Measurements from ENCODE around the gene CD82.

CD82 gene, protein sequence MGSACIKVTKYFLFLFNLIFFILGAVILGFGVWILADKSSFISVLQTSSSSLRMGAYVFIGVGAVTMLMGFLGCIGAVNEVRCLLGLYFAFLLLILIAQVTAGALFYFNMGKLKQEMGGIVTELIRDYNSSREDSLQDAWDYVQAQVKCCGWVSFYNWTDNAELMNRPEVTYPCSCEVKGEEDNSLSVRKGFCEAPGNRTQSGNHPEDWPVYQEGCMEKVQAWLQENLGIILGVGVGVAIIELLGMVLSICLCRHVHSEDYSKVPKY

DNA sequence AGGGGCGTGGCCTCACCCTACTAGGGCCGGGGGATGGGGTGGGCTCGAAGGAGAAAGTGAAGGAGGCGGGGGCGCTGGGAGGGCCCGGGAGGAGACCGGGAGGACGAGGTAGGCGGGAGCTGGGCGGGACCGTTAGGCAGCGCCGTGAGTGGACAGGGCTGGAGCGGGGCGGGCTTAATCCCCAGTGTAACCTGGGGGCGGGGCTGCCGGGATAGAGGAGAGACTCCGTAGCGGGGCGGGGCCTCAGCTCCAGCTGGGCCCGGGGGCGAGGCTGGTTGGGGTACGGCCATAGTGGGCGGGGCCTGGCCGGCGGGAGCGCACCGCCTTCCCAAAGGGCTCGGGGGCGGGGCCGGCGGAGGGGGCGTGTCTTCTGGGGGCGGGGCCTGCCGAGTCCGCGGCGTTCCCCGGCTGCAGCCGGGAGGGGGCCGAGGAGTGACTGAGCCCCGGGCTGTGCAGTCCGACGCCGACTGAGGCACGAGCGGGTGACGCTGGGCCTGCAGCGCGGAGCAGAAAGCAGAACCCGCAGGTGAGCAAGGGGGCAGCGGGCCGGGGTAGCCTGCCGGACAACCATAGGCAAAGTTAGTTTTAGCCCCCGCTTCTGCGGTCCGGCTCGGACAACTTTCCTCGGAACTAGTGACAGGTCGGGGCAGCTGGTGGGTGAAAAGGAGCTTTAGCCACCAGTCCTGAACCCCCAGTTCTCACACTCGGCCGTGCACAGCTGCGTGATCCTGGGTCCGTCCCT lies at the start of gene CD82:
CD82 (plus strand) TSS at position 453 of the 742 bp plus-strand sequence. CDS start 29,000 bp downstream, outside the sequence.
- peak; percentile 93 to 95 for DNase-seq (ENCODE audit: low read depth in 2 of 2)

DNA sequence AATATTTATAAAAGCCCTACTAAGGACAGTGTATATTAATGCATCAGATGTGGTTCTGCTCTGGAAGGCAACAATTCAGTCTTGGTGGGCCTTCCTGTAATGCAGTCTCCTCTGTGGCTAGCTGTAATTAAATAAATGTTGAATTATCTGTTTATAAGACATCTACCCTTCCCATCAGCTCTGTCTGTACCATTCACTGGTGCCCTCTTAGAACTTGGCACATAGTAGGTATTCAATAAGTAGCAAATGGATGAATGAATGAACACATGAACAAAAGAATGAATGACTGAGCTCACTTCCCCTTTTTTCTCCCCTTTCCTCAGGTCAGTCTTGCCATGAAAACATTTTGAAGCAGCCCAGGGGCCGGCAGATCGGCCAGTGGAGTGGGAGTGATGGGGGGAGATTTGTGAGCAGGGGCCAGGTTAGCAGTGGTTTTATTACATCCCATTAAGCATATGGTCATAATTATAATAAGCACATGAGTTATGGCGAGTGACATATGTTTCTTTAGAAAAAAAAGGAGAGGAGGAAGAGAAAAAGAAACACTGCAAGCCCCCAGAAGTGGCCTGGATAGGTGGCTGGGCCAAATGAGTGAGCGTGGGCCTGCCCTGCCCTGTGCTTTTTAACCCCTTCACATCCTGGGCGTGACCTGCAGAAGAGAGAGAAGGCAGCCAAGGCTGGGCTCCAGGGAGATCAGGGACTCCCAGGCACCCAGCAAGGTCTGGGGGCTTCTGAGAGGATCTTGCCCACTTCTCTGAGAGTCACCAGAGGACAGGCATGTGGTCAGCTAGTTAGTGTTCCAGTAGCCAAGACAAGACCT lies 48.6 kb upstream of the CD82 start:
- DNase-seq (ENCODE audit: low read depth in 2 of 2) = no peak

DNA sequence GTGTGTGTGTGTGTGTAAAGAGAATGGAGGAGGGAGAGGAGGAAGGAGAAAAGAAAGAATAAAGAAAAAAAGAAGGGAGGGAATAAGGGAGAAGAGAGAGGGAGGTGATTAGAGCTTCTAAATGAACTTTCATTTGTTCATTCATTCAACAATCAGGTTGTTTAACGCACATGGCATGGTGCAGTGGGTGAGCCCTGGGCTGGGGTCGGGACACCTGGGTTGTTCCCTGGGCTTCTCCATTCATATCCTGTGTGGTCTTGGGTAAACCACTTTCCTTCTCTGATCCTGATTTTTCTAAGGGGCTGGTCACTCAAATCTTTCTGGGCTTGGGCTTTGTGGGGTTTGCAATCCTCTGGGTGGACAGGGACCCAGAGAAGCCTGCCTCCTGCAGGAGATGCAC lies 47.9 kb upstream of the CD82 start:
- no peak for DNase-seq (ENCODE audit: low read depth in 2 of 2)

DNA sequence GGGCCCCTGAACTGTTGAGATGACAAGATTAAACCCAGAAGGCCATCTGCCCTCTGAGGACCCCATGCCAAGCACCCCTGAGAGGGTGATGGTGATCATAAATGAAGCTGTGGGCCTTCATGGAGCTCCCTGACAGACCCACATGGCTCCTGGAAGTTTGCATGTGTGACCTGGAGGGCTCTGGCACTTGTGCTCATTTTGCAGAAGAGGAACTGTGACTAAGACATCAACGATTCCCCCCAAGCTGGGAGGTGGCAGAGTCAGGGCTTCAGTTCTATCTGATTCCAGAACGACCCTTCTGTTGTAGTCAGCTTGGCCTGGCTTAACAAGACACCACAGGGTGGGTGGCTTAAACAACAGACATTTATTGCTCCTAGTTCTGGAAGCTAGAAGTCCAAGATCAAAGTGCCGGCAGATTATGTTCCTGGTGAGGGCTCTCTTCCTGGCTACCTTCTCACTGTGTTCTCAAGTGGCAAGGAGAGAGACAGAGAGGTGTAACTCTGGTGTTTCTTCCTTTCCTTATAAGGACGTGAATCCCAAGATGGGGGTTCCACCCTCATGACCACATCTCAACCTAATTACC lies 46.4 kb upstream of the CD82 start:
- no peak for DNase-seq (ENCODE audit: low read depth in 2 of 2)

DNA sequence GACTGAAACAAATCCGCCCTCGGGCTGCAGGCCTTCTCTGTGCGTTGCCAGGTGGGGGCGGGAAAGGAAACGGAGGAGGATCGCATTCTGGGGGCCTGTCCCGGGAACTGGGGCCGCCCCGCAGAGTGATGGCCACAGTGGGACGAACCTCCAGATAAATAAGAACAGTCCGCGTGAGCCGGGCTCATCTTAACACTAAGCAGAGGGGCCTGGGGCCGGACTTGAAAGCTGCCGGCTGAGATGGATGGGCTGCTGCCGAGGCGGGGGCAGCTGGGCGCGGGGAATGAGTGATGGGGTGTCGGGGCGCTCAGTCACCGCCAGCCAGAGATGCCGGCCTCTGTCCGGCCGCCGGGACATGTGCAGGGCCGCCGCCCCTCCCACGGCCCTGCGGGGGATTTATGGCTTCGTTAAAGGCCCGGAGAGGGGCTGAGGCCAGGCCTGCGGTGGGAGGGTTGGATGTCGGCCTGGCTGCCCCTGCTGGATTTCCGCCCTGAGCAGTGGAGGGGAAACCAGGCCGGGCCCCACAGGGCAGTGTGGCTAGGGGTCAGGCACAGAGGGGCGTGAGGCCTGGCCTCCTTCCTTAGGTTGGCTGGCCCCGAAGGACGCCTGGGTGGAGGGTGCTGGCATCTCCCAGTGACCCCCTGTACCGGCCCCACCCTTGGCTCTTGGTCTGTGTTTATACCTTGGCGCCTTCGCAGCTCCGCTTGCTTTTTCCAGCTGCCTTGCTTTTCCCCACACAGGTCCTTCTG lies 45.3 kb upstream of the CD82 start:
- no peak for DNase-seq (ENCODE audit: low read depth in 2 of 2)

DNA sequence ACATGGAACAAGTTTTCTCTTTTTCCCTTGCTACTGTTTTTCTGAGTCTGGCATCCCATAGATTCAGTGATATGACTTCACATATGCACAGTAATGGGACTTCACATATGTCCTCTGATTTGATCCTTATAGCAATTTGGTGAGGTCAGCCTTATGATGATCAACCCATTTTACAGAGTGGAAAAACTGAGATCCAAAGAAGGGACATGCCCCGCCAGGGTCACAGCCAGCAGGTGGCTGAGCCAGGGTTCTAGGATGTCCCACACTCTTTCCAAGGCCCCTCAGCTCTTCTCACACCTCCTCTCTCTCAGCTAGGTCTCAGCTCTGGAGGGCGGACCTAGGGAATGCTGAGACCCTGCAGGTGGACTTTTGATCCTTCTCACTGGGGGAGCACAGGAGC lies 44.3 kb upstream of the CD82 start:
- DNase-seq (ENCODE audit: low read depth in 2 of 2) = no peak

DNA sequence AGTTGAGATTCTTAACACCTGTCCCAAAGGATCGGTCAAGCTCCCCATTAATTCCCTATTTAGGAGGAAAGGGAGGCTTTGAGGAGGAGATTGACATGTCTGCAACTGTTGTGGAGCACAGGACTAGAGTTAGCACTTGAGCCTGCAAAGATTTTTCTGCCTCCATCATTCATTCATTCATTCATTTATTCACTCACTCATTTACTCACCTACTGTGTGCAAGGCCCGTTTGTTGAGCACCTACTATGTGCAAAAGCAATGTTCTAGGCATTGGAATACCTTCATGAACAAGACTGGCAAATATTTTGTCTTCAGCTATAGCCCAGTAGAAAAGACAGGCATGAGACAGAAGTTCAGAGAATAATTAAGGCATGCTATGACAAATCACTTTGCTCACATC lies 43.2 kb upstream of the CD82 start:
- DNase-seq (ENCODE audit: low read depth in 2 of 2) = no peak

DNA sequence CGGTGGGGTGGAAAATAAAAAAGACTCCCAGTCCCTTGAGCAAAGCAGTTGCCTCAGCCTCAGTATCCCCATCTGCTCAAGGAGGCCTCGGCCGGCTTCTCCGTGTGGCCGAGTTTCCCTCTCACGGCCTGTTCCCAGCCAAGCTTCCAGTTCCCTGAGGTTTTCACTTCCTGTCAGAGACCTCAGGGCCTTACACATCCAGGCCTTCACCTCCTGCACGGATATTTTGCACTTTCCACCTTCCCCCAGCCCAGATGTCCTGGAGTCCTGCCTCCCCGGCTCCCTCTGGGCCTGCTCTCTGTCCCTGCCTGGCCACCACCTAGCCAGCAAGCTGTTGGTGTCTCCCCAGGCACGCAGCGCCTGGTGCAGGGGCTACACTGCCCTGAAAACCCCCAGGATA lies 41.1 kb upstream of the CD82 start:
- DNase-seq (ENCODE audit: low read depth in 2 of 2) = no peak

DNA sequence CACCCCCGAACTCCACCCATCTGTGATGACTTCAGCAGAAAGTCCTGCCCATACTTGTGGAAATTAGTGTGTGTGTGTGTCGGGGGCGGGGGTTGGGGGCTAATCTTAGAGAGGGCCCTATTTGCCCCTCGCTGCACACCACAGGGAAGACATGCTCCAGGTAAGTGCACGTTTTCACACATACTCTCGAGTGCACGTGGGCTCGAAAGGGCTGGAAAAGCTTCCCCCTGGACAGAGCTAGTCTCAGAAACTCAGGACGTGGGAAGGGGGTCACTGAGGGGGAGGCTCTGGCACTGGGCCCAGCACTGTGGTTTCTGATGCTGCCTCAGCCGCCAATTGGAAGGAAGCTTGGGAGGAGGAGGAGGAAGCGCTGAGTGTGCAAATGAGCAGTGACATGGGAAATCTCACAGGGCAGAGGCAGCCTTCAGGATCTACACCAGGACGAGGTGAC lies 40.7 kb upstream of the CD82 start:
- DNase-seq (ENCODE audit: low read depth in 2 of 2) = no peak

DNA sequence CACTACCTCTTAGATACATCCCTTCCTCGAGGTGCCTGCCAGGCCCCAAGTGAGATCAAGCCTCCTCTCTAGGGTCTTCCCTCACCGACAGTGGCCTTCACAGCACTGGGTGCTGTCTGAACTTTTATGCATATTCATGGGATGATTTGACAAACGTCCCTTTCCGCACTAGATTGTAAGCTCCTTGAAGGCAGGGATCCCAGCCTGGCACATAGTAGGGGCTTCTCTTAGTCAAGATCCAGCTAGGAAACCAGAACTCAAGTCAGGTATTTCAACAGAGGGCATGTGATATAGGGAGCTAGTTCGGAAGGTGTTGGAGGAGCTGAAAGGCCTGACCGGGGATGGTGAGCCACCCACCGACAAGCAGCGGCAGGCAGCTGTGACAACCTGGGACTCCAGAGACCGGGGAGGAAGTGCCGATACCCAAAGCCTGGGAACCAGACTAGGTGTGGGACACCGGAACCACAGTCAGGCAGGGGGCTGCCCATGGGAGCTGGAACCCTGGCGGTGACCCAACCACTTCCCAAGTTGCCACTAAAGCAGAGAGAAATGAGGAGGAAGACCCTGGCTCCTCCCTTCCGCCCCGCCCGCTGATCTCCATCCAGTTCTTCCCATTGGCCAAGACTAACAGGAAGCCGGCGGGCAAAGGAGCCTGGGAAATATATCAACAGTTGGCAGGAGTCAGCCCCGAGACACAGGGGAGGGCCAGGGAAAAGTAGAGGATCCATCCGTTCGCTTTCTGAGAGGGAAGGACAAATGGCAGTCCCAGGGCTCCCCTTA lies 39.8 kb upstream of the CD82 start:
- no peak for DNase-seq (ENCODE audit: low read depth in 2 of 2)

DNA sequence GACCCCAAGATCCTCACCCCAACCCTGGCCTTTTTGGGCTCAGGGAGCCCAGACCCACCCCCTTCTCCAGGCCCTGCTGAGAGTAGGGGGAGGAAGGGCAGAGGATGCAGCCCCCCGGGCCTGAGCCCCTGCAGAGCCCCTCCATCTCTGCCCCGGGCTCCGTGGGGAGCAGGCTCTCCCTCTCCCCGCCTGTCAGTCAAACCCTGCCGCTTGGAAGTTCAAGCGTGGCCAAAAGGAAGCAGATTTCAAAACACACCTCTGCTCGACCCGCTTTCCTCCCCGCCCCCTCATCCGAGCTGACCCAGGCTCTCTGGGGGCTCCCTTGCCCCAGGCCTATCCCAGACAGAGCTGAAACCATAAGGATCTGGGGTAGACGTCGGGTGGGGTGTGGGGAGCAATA lies 39.0 kb upstream of the CD82 start:
- DNase-seq (ENCODE audit: low read depth in 2 of 2) = no peak

DNA sequence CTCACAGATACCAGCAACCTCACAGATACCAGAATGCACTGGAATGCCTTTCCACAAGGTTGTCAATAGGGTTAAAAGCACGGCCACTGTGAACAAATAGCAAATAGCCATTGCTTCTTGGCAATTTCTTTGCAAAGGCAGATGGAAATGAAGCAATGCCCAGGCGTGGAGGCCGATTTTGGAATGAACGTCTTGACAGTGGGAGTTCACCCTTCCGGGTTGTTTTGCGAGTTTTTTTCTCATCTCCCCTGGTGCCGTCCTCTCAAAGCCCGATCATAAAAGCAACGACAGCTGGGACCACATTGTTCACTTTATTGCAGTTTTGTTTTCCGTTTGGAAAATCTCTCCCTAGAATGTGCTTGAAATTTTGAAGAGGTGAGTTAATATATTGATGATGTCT lies 38.0 kb upstream of the CD82 start:
- no peak for DNase-seq (ENCODE audit: low read depth in 2 of 2)

DNA sequence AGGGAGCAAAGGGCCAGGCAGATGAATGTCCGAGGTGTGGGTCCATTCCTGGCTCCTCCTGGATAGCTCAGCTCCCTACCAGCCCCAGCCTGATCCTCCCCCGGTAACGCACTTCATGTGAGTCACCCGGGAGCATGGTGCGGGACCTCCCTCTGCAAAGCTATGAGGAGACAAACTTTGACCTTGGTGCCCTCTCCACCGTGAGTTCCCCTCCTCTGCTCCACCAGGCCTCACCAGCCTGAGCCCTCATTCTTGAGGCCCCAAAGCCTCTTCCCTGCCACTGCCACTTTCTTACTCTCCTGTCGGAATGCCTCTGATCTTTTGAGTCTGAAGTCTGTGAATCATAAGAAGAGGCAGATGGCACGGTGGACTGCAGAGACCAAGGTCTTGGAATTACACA lies 37.4 kb upstream of the CD82 start:
- DNase-seq (ENCODE audit: low read depth in 2 of 2) = no peak

DNA sequence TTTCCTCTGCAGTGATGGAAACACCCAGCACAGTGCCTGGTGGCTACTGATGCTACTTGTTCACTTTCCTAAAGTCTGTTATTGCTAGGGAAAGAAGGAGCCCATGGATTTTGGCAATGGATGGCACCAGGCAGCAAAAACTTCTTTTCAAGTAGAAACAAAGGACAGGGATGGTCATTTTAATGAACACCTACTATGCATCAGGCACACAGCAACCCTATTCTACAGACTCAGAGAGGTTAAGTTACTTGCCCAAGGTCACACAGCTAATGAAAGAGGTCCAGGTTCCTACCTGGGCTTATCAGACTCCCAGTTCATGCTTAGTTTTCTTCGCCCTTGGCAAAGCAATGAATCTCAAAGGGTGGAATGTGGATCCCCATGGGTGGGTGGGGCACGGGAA lies 36.9 kb upstream of the CD82 start:
- DNase-seq (ENCODE audit: low read depth in 2 of 2) = no peak

DNA sequence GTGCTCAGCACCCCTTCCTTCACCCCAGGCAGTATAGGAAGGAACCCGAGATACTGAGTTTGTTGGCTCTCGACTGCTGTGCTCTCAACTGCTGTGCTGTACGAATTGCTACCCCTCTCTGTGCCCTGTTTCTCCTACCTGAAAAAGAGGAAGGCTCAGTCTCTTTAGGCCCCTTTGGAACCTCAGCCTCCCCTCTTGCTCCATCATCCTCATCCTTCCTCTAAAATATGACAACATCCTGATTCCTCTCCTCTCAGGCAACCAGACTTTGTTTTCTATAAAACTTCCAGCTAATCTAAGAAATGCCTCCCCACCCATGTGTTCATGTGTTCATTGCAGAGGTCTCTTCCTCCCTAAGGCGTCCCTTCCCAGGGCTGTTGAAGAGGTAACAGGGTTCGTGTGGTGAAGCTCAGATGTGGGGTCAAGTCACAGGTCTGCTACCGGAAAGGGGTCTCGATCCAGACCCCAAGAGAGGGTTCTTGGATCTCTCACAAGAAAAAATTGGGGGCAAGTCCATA lies 35.5 kb upstream of the CD82 start:
- DNase-seq (ENCODE audit: low read depth in 2 of 2) = no peak

DNA sequence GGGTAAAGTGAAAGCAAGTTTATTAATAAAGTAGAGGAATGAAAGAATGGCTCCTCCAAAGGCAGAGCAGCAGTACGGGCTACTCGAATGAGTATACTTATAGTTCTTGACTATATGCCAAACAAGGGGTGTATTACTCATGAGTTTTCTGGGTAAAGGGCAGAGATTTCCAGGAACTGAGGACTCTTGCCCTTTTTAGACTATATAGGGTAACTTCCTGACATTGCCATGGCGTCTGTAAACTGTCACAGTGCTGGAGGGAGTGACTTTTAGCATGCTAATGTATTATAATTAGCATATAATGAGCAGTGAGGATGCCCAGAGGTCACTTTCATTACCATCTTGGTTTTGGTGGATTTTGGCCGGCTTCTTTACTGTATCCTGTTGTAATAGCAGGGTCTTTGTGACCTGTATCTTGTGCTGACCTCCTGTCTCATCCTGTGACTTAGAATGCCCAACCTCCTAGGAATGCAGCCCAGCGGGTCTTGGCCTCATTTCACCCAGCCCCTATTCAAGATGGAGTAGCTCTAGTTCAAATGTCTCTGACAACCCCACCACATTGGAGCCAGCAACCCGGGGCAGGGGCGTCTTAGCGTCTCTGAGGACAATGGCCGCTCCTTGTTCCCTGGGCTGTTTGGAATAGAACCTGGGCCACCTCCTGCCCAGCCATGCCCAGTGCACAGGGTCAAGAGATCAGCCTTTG lies 34.9 kb upstream of the CD82 start:
- no peak for DNase-seq (ENCODE audit: low read depth in 2 of 2)

DNA sequence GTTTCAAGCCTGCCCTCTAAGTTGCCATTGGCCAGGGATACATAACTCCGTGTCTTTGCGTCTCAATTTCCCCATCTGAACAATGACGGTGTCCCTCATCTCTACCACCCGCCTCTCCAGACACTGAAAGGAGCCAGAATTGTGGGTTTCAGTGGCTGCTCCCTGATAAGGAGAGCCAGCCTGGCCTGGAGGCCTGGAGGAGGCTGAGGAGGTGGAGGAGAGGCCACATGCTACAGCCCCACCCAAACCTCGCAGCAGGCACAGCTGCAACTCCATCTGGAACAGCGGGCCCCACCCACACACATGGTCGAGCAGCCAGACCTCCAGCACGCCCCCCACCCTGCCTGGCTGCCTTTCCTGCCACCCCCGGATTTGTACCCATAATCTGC lies 34.4 kb upstream of the CD82 start:
- DNase-seq (ENCODE audit: low read depth in 2 of 2) = no peak

DNA sequence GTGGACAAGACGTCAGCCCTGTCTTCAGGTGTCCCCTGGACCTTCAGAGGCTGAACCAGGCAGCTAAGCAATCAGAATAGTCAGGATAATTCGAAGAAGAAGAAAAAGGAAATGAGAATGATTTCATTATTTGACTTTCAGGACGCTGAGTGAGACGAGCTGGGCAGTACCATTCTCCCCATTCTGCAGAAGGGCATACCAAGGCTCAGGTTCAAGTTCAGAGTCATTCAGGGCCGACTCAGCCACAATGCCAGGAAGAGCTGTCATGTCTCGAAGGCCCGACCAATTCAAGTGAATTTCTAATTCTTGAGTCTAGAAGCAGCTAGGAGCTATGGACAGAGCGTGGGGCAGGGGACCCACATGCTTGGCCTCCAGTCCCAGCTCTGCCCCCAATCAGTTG lies 33.8 kb upstream of the CD82 start:
- DNase-seq (ENCODE audit: low read depth in 2 of 2) = no peak

DNA sequence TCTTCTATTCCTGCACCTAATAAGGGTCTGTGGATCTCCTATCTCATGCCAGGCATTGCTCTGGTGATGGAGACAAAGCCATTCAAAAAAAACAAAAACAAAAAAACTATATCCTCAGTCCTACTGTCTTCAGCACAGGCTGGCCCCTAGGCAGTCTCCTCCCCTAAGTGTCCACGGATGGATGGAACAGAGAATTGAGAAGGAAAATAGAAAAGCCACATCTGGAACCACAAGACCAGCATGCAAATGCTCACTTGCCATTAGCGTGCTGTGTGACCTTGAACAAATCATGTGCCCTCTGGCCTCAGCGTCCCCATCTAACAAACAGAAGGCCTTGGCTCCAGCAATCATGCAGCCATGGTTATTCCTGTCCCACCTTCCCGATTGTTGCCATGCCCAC lies 32.7 kb upstream of the CD82 start:
- DNase-seq (ENCODE audit: low read depth in 2 of 2) = no peak

All from stimulated activated CD8-positive, alpha-beta memory T cell treated with anti-CD3 and anti-CD28 coated beads, Interleukin-2, amount 100 ng/mL, for 1 hour (primary cell).